Liver (tissue), 9 donors: ENCODE results near the gene NRK. TPM values are rescaled to one million over a fixed set of nuclear protein-coding genes. Genes with fewer than 3 reads are reported as not detected.

Experiments
- DNase-seq: peaks from one replicate; pipeline ENCODE4 v3.0.0-alpha.2; 2017; ENCODE audit warnings: low spot score
- H3K27ac ChIP-seq, 2 donors: one replicate each; pipeline ENCODE4 v1.7.0; 2013; ENCODE audit warnings: inconsistent platforms in 2 of 2, low read length in 2 of 2, control low read depth in 1 of 2, low read depth in 1 of 2, mild to moderate bottlenecking in 1 of 2
- H3K27me3 ChIP-seq, 4 donors: one replicate each; pipeline versions ENCODE4 v1.6.1 to v1.7.0; 2013; ENCODE audit warnings: low read length in 3 of 4, inconsistent platforms in 1 of 4, mild to moderate bottlenecking in 1 of 4, moderate library complexity in 1 of 4; ENCODE audit not compliant: control insufficient read depth in 4 of 4, insufficient read depth in 4 of 4
- H3K36me3 ChIP-seq, 4 donors: one replicate each; pipeline versions ENCODE4 v1.6.1 to v1.7.0; 2013; ENCODE audit warnings: low read length in 3 of 4, mild to moderate bottlenecking in 3 of 4, low read depth in 1 of 4, moderate library complexity in 1 of 4; ENCODE audit not compliant: control insufficient read depth in 4 of 4, insufficient read depth in 3 of 4
- H3K4me1 ChIP-seq, 4 donors: one replicate each; pipeline versions ENCODE4 v1.6.1 to v1.7.0; 2013; ENCODE audit warnings: low read length in 3 of 4, mild to moderate bottlenecking in 3 of 4, moderate library complexity in 1 of 4; ENCODE audit not compliant: control insufficient read depth in 4 of 4, insufficient read depth in 4 of 4
- H3K4me3 ChIP-seq, 3 donors: one replicate each; pipeline versions ENCODE4 v1.6.1 to v1.7.0; 2013; ENCODE audit warnings: low read length in 3 of 3, control low read depth in 1 of 3, low read depth in 1 of 3, mild to moderate bottlenecking in 1 of 3
- H3K9ac ChIP-seq, 2 donors: one replicate each; pipeline ENCODE4 v1.7.0; 2013; ENCODE audit warnings: low read length in 2 of 2, mild to moderate bottlenecking in 2 of 2, moderate library complexity in 2 of 2, control low read depth in 1 of 2, low read depth in 1 of 2
- H3K9me3 ChIP-seq, 4 donors: one replicate each; pipeline versions ENCODE4 v1.6.1 to v1.7.0; 2013; ENCODE audit warnings: low read length in 3 of 4; ENCODE audit not compliant: control insufficient read depth in 4 of 4
- ATF3 ChIP-seq: IDR thresholded peaks from 2 replicates; pipeline ENCODE4 v1.6.1; 2016; ENCODE audit warnings: antibody characterized with exemption
- CTCF ChIP-seq: fragments of 150-350 bp; IDR thresholded peaks from 2 replicates; pipeline ENCODE4 v1.5.1; 2017; ENCODE audit warnings: improper control_type of control experiment, low read depth, low read length; ENCODE audit not compliant: missing input control
- EGR1 ChIP-seq, 2 donors: IDR thresholded peaks; 2 replicates each; pipeline ENCODE4 v1.6.1; 2016 to 2018; ENCODE audit warnings: antibody characterized with exemption in 2 of 2, low read depth in 2 of 2
- FOXA1 ChIP-seq: IDR thresholded peaks from 2 replicates; pipeline ENCODE4 v1.6.1; 2016; ENCODE audit warnings: antibody characterized with exemption
- FOXA2 ChIP-seq: IDR thresholded peaks from 2 replicates; pipeline ENCODE4 v1.6.1; 2016; ENCODE audit warnings: antibody characterized with exemption
- GABPA ChIP-seq, 2 donors: IDR thresholded peaks in 1 of 2; conservative IDR thresholded peaks in 1 of 2; 2 replicates each; pipeline ENCODE4 v1.6.1; 2016; ENCODE audit warnings: antibody characterized with exemption in 2 of 2, mild to moderate bottlenecking in 1 of 2, moderate library complexity in 1 of 2
- HNF4A ChIP-seq, 2 donors: conservative IDR thresholded peaks; 2 replicates each; pipeline ENCODE4 v1.6.1; 2016; ENCODE audit warnings: antibody characterized with exemption in 2 of 2, mild to moderate bottlenecking in 2 of 2
- HNF4G ChIP-seq: IDR thresholded peaks from 2 replicates; pipeline ENCODE4 v1.6.1; 2016; ENCODE audit warnings: antibody characterized with exemption
- JUND ChIP-seq, 2 donors: IDR thresholded peaks; 2 replicates each; pipeline ENCODE4 v1.6.1; 2016; ENCODE audit warnings: antibody characterized with exemption in 2 of 2
- MAX ChIP-seq: IDR thresholded peaks from 2 replicates; pipeline ENCODE4 v1.6.1; 2016; ENCODE audit warnings: antibody characterized with exemption
- NR2F2 ChIP-seq: IDR thresholded peaks from 2 replicates; pipeline ENCODE4 v1.6.1; 2016; ENCODE audit warnings: antibody characterized with exemption
- RAD21 ChIP-seq, 2 donors: IDR thresholded peaks; 2 replicates each; pipeline ENCODE4 v1.6.1; 2016; ENCODE audit warnings: antibody characterized with exemption in 2 of 2, mild to moderate bottlenecking in 2 of 2
- REST ChIP-seq: IDR thresholded peaks from 2 replicates; pipeline ENCODE4 v1.6.1; 2016; ENCODE audit warnings: antibody characterized with exemption, mild to moderate bottlenecking
- RXRA ChIP-seq, 2 donors: IDR thresholded peaks; 2 replicates each; pipeline ENCODE4 v1.6.1; 2017 to 2018; ENCODE audit warnings: antibody characterized with exemption in 2 of 2, mild to moderate bottlenecking in 1 of 2
- SP1 ChIP-seq: IDR thresholded peaks from 2 replicates; pipeline ENCODE4 v1.6.1; 2018; ENCODE audit warnings: antibody characterized with exemption, mild to moderate bottlenecking
- TAF1 ChIP-seq: conservative IDR thresholded peaks from 2 replicates; pipeline ENCODE4 v1.6.1; 2016; ENCODE audit warnings: antibody characterized with exemption, mild to moderate bottlenecking
- YY1 ChIP-seq: IDR thresholded peaks from 2 replicates; pipeline ENCODE4 v1.6.1; 2016; ENCODE audit warnings: antibody characterized with exemption, mild to moderate bottlenecking
- ZBTB33 ChIP-seq: IDR thresholded peaks from 2 replicates; pipeline ENCODE4 v1.6.1; 2016; ENCODE audit warnings: antibody characterized with exemption
- WGBS: extraction: QIAGEN DNeasy Blood & Tissue Kit; methylation state at CpG from one replicate; pipeline ENCODE4 v1.1.7; 2013; 5-methylcytosine and 5-hydroxymethylcytosine counted together
- polyA plus RNA-seq, 2 donors: library from polyadenylated mRNA; stranded (reverse) in 1 of 2; unstranded in 1 of 2; fragments of 200-250 nt in 1 of 2; fragments of >200 nt in 1 of 2; fragmentation: Nextera tagmentation in 1 of 2; extraction: Ambion mirVana in 1 of 2; gene quantifications; one replicate each; pipeline versions ENCODE4 v1.2.1 to v1.2.3, GENCODE V29; 2013 to 2015
- total RNA-seq, 2 donors: library from RNA; depleted of rRNA; stranded (reverse); fragments of >200 nt; gene quantifications; one replicate each; pipeline ENCODE4 v1.2.3, GENCODE V29; 2014
- donor health status: healthy.
- donor health status: healthy.
- donor health status: healthy.
- donor health status: healthy.
- donor health status: healthy.

NRK gene
- total and polyA plus RNA-seq, 4 donors, result 0.03 to 0.61 (median 0.08) TPM

GRCh38 chrX:105909576-105909975, 87.2 kb downstream of the NRK start (continued):
- TF ChIP-seq REST (no peak), EGR1 (IDR thresholded peaks at IDR 0.05; ENCODE audit: low read depth in 2 of 2) (no peak), YY1 (no peak), ZBTB33 (no peak)

- Histone ChIP-seq H3K9ac (no peak overlapping the region), H3K27me3 (peaks cover 0 to 3% (median 0%) of the 10 kb centered on the region in 4 donors), H3K4me3 (no peak overlapping the region), H3K36me3 (no peaks in the 10 kb centered on the region), H3K9me3 (no peaks in the 10 kb centered on the region), H3K27ac (no peak overlapping the region), H3K4me1 (no peaks in the 10 kb centered on the region)
- 51% methylated on average over 3 of the region's 3 CpGs for whole genome bisulfite sequencing
- DNase-seq, result no peak
- no peak for TF ChIP-seq JUND (IDR thresholded peaks at IDR 0.05)
- no peak for TF ChIP-seq EGR1 (IDR thresholded peaks at IDR 0.05; ENCODE audit: low read depth in 2 of 2)
- no peak for TF ChIP-seq RAD21 (IDR thresholded peaks at IDR 0.05)
- no peak for TF ChIP-seq HNF4A (conservative IDR thresholded peaks at IDR 0.05)
- no peak for TF ChIP-seq REST
- TF ChIP-seq ZBTB33, result no peak
- no peak for TF ChIP-seq FOXA2
- TF ChIP-seq SP1, result no peak
- TF ChIP-seq FOXA1, result no peak
- no peak for TF ChIP-seq GABPA (IDR thresholded peaks at IDR 0.05 in 1 of 2, conservative IDR thresholded peaks at IDR 0.05 in 1 of 2)
- TF ChIP-seq CTCF, result no peak
- no peak for TF ChIP-seq TAF1
- no peak for TF ChIP-seq YY1
- no peak for TF ChIP-seq NR2F2
- no peak for TF ChIP-seq ATF3
- TF ChIP-seq HNF4G, result no peak
- TF ChIP-seq RXRA (IDR thresholded peaks at IDR 0.05), result no peak
- no peak for TF ChIP-seq MAX
Observed at GRCh38 chrX:105910563-105911105, 88.3 kb downstream of the NRK start.
